GM23338 (cell line): Measurements from ENCODE around the gene FOXD2. TPM values are rescaled to one million over a fixed set of nuclear protein-coding genes. Genes with fewer than 3 reads are reported as not detected.

Experiments
- ATAC-seq: fragments of 200-7000 bp; cut with Tn5 transposase; 3 replicates; pipeline ENCODE4 v1.9.1; 2020
- DNase-seq: peaks from one replicate; pipeline ENCODE4 v3.0.0-alpha.2; 2015; ENCODE audit warnings: low spot score
- H2AFZ ChIP-seq: fragments of 200-600 bp; sonication (generic); 2 replicates; pipeline ENCODE4 v1.8.0; 2016; ENCODE audit warnings: antibody characterized with exemption, mild to moderate bottlenecking, moderate library complexity
- H3F3A ChIP-seq: fragments of 200-600 bp; sonication (generic); replicated peaks from 2 replicates; pipeline ENCODE4 v1.8.0; 2017; ENCODE audit warnings: antibody characterized with exemption, mixed run types, low read depth
- H3K27ac ChIP-seq: fragments of 200-600 bp; sonication (generic); 2 replicates; pipeline ENCODE4 v1.6.1; 2016; ENCODE audit warnings: low read depth
- H3K27me3 ChIP-seq: fragments of 200-600 bp; sonication (generic); 2 replicates; pipeline ENCODE4 v1.8.0; 2016; ENCODE audit warnings: mild to moderate bottlenecking, mixed run types, moderate library complexity; ENCODE audit not compliant: insufficient read depth
- H3K36me3 ChIP-seq: fragments of 200-600 bp; sonication (generic); 2 replicates; pipeline ENCODE4 v1.8.0; 2016; ENCODE audit warnings: mild to moderate bottlenecking; ENCODE audit not compliant: insufficient read depth
- H3K4me1 ChIP-seq: fragments of 200-600 bp; sonication (generic); 2 replicates; pipeline ENCODE4 v1.8.0; 2016; ENCODE audit warnings: mild to moderate bottlenecking, moderate library complexity; ENCODE audit not compliant: insufficient read depth
- H3K4me2 ChIP-seq: fragments of 200-600 bp; sonication (generic); 2 replicates; pipeline ENCODE4 v1.7.1; 2017; ENCODE audit warnings: mixed run types
- H3K4me3 ChIP-seq: fragments of 200-600 bp; sonication (generic); 2 replicates; pipeline ENCODE4 v1.6.1; 2016; ENCODE audit warnings: mixed run types
- H3K79me2 ChIP-seq: fragments of 200-600 bp; sonication (generic); replicated peaks from 2 replicates; pipeline ENCODE4 v1.8.0; 2017; ENCODE audit warnings: mild to moderate bottlenecking; ENCODE audit not compliant: insufficient read depth
- H3K9me2 ChIP-seq: fragments of 200-600 bp; sonication (generic); 2 replicates; pipeline ENCODE4 v1.8.0; 2017; ENCODE audit not compliant: insufficient read depth
- H4K20me1 ChIP-seq: fragments of 200-600 bp; sonication (generic); replicated peaks from 2 replicates; pipeline ENCODE4 v1.8.0; 2017; ENCODE audit warnings: mild to moderate bottlenecking; ENCODE audit not compliant: insufficient read depth
- H3K27ac Mint-ChIP-seq: 2 replicates; pipeline ENCODE4 v1.8.0; 2020; ENCODE audit warnings: inconsistent platforms, mild to moderate bottlenecking, moderate library complexity, mixed read lengths
- H3K27me3 Mint-ChIP-seq: 3 replicates; pipeline ENCODE4 v1.8.0; 2022; ENCODE audit warnings: low read depth, mild to moderate bottlenecking, moderate library complexity, mixed read lengths, inconsistent platforms; ENCODE audit not compliant: insufficient read depth, poor library complexity
- H3K36me3 Mint-ChIP-seq: 3 replicates; pipeline ENCODE4 v1.8.0; 2021; ENCODE audit warnings: low read depth, mild to moderate bottlenecking, inconsistent platforms, moderate library complexity, mixed read lengths
- H3K4me1 Mint-ChIP-seq: 3 replicates; pipeline ENCODE4 v1.8.0; 2020; ENCODE audit warnings: mild to moderate bottlenecking, inconsistent platforms, mixed read lengths
- H3K4me3 Mint-ChIP-seq: 3 replicates; pipeline ENCODE4 v1.8.0; 2021; ENCODE audit warnings: moderate library complexity, mild to moderate bottlenecking, inconsistent platforms, mixed read lengths
- H3K9me3 Mint-ChIP-seq: 3 replicates; pipeline ENCODE4 v1.8.0; 2020; ENCODE audit warnings: moderate library complexity, mild to moderate bottlenecking, inconsistent platforms, mixed read lengths
- CTCF ChIP-seq, 2 experiments: fragments of 200-600 bp in 1 of 2; sonication (generic) in 1 of 2; conservative IDR thresholded peaks; 2 replicates each; pipeline versions ENCODE4 v1.5.1 to v1.6.1; 2016 to 2017; ENCODE audit warnings: antibody characterized with exemption in 2 of 2, low read depth in 2 of 2, mild to moderate bottlenecking in 2 of 2, moderate library complexity in 1 of 2
- ETS1 ChIP-seq: IDR thresholded peaks from 2 replicates; pipeline ENCODE4 v1.6.1; 2016; ENCODE audit warnings: antibody characterized with exemption
- EZH2 ChIP-seq: fragments of 200-600 bp; sonication (generic); IDR thresholded peaks from one replicate; pipeline ENCODE4 v1.8.0; 2017; ENCODE audit warnings: antibody characterized with exemption, mild to moderate bottlenecking, low read depth; ENCODE audit not compliant: unreplicated experiment
- EZH2phosphoT487 ChIP-seq: fragments of 200-600 bp; sonication (generic); IDR thresholded peaks from one replicate; pipeline ENCODE4 v1.8.1; 2018; ENCODE audit warnings: antibody characterized with exemption; ENCODE audit not compliant: unreplicated experiment
- JUNB ChIP-seq: IDR thresholded peaks from one replicate; pipeline ENCODE4 v1.6.1; 2016; ENCODE audit warnings: antibody characterized with exemption; ENCODE audit not compliant: unreplicated experiment
- NANOG ChIP-seq: IDR thresholded peaks from 2 replicates; pipeline ENCODE4 v1.6.1; 2016; ENCODE audit warnings: antibody characterized with exemption, borderline replicate concordance
- REST ChIP-seq: IDR thresholded peaks from one replicate; pipeline ENCODE4 v1.6.1; 2018; ENCODE audit warnings: antibody characterized with exemption; ENCODE audit not compliant: unreplicated experiment
- ZNF114 ChIP-seq: fragments of 250-450 bp; sonication (Bioruptor Pico); IDR thresholded peaks from 2 replicates; pipeline ENCODE4 v1.5.0; 2020; ENCODE audit warnings: mild to moderate bottlenecking, moderate library complexity
- ZNF331 ChIP-seq: fragments of 250-450 bp; sonication (Bioruptor Pico); IDR thresholded peaks from 2 replicates; pipeline ENCODE4 v1.5.0; 2020; ENCODE audit warnings: low read depth, mild to moderate bottlenecking, moderate library complexity
- polyA plus RNA-seq: library from polyadenylated mRNA; unstranded; fragments of >200 nt; fragmentation: Nextera tagmentation; extraction: Ambion mirVana; gene quantifications from 2 replicates; pipeline ENCODE4 v1.2.1, GENCODE V29; 2016
- total RNA-seq: library from RNA; depleted of rRNA; stranded (reverse); fragments of >200 nt; shearing (Covaris generic); gene quantifications from 2 replicates; pipeline ENCODE4 v1.2.3, GENCODE V29; 2014

Gene FOXD2
- total and polyA plus RNA-seq, 2 experiments from 2014 or later: 0.28 TPM; not detected in 1

- ATAC-seq (no peak), DNase-seq (no peak)
- H3K9me3 Mint-ChIP-seq: no peaks in the 10 kb centered on the region
- no peaks in the 10 kb centered on the region for H3K4me1 Mint-ChIP-seq
- no peaks in the 10 kb centered on the region for H3K36me3 Mint-ChIP-seq
- Histone ChIP-seq H3K27ac (no peak overlapping the region), H3K4me2 (no peak overlapping the region), H3K79me2 (no peaks in the 10 kb centered on the region), H4K20me1 (no peaks in the 10 kb centered on the region), H3K27me3 (no peaks in the 10 kb centered on the region), H3K4me1 (no peaks in the 10 kb centered on the region), H3K36me3 (no peaks in the 10 kb centered on the region), H2AFZ (no peak overlapping the region), H3K9me2 (no peaks in the 10 kb centered on the region), H3K4me3 (no peak overlapping the region), H3F3A (no peaks in the 10 kb centered on the region)
- H3K27me3 Mint-ChIP-seq: peaks cover 7% of the 10 kb centered on the region
- TF ChIP-seq JUNB (no peak), ETS1 (no peak), ZNF114 (CRISPR knock-in tag) (no peak), EZH2 (no peak), EZH2phosphoT487 (no peak), REST (no peak), CTCF (conservative IDR thresholded peaks at IDR 0.05; ENCODE audit: low read depth in 2 of 2) (no peak)
- no peak overlapping the region for H3K27ac Mint-ChIP-seq
- no peak overlapping the region for H3K4me3 Mint-ChIP-seq
These were observed 35.3 kb upstream of the FOXD2 start for GRCh38 chr1:47402591-47402990.

- Histone ChIP-seq H3K4me2 (no peak overlapping the region), H3K79me2 (no peaks in the 10 kb centered on the region), H3K4me3 (no peak overlapping the region), H2AFZ (no peak overlapping the region), H3K4me1 (no peaks in the 10 kb centered on the region), H3F3A (no peaks in the 10 kb centered on the region), H3K9me2 (no peaks in the 10 kb centered on the region), H3K36me3 (no peaks in the 10 kb centered on the region), H3K27me3 (no peaks in the 10 kb centered on the region), H3K27ac (no peak overlapping the region), H4K20me1 (no peaks in the 10 kb centered on the region)
- no peaks in the 10 kb centered on the region for H3K9me3 Mint-ChIP-seq
- no peaks in the 10 kb centered on the region for H3K36me3 Mint-ChIP-seq
- no peak overlapping the region for H3K4me3 Mint-ChIP-seq
- no peak for ATAC-seq
- no peak for TF ChIP-seq EZH2
- TF ChIP-seq ZNF331 (CRISPR knock-in tag): no peak
- TF ChIP-seq ETS1: no peak
- no peak for TF ChIP-seq NANOG
- TF ChIP-seq REST: no peak
- 0 out of 3 replicates have a peak, but pooled peaks cover 2% of the 10 kb centered on the region for H3K4me1 Mint-ChIP-seq
- DNase-seq: no peak
- H3K27me3 Mint-ChIP-seq: peaks cover 8% of the 10 kb centered on the region
- H3K27ac Mint-ChIP-seq: no peak overlapping the region
These were observed 34.4 kb upstream of the FOXD2 start for GRCh38 chr1:47403321-47403910.
